Measurements from ENCODE around the gene DBI. TPM values are rescaled to one million over a fixed set of nuclear protein-coding genes. Genes with fewer than 3 reads are reported as not detected.

DBI gene
- 127 TPM for total RNA-seq

DNA sequence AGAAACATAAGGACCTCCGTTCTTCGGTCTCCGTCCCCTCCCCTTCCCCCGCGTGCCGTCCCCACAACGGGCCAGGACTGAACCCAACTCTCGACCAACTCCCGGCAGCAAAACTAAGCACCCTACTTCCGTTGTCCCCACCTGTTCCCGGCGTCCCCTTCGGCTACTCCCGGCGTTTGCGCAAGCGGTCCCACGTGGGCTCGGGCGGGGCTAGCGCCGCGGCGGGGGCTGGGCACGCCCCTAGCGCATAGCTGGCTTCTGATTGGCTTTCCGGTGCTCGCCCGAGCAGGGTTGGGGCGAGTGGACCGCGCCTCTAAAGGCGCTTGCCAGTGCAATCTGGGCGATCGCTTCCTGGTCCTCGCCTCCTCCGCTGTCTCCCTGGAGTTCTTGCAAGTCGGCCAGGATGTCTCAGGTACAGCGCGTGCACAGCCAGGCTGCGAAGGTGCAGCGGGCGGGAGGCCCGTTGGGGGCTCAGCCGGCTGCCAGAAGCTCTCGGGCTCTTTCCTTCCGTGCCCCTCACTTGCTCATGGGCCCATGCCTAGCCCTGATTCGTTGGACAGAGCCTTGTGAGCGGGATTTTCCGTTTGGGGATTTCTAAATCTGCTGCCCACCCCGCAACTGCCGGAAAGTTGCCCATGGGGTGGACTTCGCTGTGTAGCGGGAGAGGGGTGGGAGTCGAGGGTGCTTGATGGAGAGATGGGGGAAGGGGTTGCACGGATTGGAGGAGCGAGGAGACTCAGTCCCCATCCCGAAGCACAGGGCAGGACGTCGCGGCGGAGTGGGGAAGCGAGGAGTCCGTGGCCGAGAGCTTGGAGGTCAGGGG is at the start of gene DBI, which contains the start of gene C2orf76:
Gene DBI (plus strand): TSS at position 329 of the 823 bp plus-strand sequence. CDS start 75 bp downstream, at position 404.
Gene C2orf76 (minus strand): TSS at position 186 of the 823 bp plus-strand sequence. CDS start 26,875 bp downstream, outside the sequence.

Other genes with a start within 250 kb of the DBI start
- 2.3 TPM for gene C1QL2, start 208.2 kb upstream of the DBI start, total RNA-seq
- gene STEAP3, start 143.1 kb upstream of the DBI start, total RNA-seq, result 1.8 TPM
- 14.5 TPM for gene C2orf76, start 143 bp upstream of the DBI start, total RNA-seq
- 0.92 TPM for gene TMEM37, start 64.9 kb downstream of the DBI start, total RNA-seq
- 0.69 TPM for gene SCTR, start 157.5 kb downstream of the DBI start, total RNA-seq
- 25.4 TPM for gene CFAP221, start 177.5 kb downstream of the DBI start, total RNA-seq